GM21619 (cell line): Measurements from ENCODE around the gene LDLRAD3.
A peak's percentile ranks its signal among the peaks of the same experiment; 100 is the strongest.

Source experiments
- ATAC-seq: cut with Tn5 transposase; IDR thresholded peaks from one replicate; pipeline ENCODE4 v1.9.1; 2021; ENCODE audit not compliant: unreplicated experiment

The LDLRAD3 gene

DNA sequence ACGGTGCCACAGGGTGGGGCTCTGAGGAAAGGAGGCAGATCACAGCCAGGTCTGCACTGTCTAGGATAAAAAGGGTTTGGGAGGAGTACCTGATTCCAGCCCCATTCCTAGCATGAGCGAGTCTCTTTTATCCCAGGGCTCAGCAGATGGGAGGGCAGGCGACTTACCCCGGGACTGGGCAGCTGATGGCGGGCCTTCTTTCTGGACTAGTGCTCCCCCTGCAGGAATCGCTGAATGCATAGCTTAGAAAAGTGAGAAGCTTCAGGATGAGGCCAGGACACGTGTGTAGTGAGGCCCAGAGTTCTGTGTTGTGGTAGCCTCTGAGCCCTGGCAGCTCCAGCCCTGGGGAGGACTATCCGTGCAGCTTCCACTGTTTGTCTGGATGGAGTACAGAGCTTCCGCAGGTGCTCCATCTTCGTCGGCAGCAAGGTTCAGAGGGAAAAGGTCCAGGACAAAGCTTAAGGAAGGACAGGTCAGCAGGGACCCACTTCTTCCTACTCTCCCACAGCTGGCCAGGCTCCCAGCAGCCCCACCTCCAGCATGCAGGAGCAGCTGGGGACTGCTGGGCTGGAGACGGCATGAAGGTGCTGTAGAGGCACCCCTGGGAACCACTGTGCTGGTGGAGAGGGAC is 315.0 kb downstream of the LDLRAD3 start:
- no peak for ATAC-seq

GRCh38 chr11:36261094-36261493 is 317.2 kb downstream of the LDLRAD3 start:
- ATAC-seq, result no peak

DNA sequence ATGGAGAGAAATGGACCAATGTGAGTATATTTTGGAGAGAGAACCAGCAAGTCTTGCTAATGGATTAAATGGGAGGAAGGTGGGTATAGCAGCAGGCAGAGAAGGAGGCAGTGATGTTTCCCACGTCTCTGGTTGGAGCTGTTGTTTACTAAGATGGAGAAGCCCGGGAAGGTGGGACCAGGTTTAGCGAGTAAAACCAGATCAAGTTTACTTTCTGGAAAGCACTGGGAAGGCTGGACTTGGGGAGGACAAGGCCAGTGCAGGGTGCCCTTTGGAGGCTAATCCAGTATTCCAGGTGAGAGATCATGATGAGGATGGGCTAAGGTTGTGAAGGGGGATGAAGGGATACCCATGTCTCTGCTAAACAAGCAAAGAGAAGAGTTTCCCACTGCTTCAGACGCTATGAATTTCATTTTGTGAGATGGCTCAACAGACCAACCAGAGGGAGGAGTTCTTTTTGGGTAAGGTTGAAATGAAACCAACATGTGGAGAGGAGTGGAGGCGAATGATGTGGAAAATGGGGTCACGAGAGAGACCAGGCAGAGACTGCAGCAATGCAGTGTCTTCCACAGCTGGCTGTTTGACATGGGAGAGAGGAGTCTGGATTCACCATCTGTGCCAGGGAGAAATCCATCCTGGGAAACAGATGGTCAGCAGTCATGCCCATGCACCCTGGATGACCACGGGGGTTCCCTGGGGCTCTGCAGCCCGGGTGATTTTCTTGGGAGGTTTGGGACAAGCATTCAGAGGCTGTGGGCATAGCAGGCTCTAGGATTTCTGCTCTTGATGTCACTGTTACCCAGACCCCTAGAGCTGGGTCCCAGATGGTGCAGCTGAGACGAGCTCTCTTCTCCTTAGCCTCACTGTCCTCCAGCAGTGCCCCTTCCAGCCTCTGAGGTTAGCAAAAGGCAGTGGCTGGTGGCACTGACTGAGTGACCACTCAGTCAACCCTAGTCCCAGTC is 320.4 kb downstream of the LDLRAD3 start:
- no peak for ATAC-seq

- ATAC-seq, result no peak
Observed at GRCh38 chr11:36264973-36265344, 321.1 kb downstream of the LDLRAD3 start.

DNA sequence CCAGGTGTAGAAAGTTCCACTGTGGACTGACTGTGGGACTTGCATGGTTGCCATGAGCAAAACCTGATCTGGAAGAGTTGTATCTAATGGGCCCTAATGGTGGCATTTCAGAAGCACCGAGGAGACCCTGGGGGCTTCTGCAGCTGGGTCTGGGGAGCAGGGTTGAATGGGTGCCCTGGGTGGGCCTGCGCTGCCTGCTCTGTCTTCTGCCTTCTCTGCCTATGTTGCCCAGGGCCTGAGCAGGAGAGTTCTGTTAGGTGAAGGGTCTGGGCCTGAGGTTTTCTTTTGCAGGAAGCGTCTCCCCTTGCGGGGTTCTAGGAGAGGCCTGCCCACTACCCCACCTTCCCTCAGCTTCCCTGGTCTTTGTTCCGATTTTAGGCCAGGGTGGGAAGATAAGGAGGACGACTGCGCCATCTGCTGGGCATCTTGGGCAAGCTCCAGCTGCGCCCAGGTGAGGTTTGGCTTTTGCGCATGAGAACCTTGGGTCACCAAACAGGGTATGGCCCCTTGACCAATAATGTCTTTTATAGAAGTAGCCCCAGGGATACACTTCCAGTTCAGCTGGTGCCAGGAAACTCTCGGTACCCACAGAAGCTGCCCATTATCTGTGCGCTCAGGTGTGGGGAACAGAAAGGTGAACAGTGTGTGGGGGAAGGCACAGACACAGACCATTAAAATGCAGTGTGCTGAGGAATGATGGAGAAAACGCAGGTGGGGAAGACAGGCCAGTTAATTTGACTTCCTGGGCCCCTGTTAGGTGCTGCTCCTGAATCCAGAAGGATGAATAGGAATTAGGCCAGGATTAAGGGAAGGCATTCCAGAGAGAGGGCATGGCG is 322.1 kb downstream of the LDLRAD3 start:
- ATAC-seq, result peak; percentile 70

DNA sequence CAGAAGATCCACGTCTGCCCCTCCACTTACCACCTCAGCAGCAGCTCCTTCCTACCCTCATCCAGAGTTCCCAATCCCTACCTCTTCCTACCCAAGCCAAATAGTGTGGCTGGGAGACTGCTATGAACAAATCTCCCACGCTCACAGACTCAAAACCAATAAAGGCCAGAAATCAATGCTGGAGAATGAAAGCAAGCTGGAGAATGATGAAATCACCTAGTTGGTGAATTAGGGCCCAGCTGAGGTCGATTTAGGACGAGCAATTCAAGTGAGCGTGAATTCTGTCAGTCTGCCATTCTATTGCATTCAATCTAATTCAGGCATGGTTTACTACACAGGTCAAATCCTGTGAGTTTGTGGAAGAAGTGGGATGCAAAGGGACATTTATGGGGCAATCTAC is 322.9 kb downstream of the LDLRAD3 start:
- ATAC-seq, result no peak

GRCh38 chr11:36268337-36268985 is 324.6 kb downstream of the LDLRAD3 start:
- ATAC-seq, result no peak

DNA sequence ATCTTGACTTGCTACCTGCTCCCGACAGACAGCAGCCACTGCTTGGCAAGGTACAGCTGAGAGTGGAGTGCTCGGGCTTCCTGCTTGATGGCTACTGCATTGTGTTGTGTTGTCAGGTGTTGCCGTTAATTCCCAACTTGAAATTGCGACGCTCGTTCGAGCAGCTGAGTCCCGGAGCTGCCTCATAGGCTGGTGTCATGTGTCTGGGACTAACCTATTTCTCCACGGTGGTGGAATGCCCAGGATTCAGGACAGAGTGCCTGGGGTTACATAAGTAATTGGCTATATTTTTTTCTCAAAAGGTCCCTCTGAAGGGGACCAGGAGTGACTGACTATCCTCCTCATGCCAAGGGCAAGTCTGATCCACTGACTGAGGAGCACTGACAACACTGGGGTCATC is 326.8 kb downstream of the LDLRAD3 start:
- ATAC-seq, result no peak

GRCh38 chr11:36271794-36272407 is 328.0 kb downstream of the LDLRAD3 start:
- no peak for ATAC-seq

GRCh38 chr11:36273110-36273509 is 329.2 kb downstream of the LDLRAD3 start:
- no peak for ATAC-seq

DNA sequence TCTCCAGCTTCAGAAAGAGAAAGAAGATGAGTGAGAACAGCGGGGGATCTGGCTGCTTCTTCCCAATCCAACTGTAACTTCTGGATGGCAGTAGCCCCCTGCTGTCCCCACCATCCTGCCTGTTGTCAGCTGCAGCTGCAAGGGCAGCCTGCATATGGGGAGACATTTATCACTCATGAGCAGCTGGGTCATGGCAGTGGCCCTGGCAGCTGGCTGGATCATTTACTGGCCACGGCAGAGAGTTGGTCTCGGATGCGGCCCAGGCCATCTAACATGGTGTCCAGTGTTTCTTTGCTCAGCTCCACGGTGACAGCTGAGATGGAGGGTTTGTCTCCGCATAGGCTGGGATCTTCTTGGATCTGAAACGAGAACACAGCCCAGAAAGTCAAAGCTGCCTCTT is 330.6 kb downstream of the LDLRAD3 start:
- ATAC-seq, result no peak

DNA sequence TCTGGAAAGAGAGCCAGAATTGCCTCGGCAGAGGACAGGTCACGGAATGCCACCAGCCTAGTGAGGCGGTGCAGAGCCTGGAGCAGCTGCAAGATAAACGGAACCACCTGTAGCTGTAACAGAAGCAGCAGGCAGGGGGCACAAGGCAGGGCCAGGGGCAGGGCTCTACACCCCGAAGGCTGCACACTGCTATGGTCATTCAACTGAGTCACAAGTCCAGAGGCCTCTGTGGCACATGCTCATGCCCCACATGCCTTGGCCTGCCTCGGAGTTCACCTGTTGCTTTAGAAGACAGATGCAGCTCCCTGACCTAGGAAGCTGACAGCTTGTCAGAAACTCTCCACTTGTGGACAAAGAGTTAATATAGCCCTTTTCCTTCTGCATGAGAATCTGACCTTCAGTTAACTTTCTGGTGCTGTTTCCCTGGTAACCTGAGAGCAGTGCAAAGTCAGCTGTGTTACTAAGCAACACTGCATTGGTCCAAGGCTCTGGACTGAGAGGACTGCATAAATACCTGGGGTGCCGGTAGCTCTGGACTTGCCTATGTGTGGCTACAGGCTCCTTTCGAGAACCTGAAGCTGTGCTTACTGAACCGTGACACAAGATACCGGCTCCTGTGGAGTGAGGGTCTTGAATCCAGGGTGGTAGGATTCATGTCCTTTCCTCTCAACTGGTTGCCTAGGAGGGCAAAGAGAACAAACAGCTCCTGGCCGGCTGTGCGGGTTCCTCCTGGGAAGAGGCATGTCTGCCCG is 334.8 kb downstream of the LDLRAD3 start:
- ATAC-seq, result no peak

DNA sequence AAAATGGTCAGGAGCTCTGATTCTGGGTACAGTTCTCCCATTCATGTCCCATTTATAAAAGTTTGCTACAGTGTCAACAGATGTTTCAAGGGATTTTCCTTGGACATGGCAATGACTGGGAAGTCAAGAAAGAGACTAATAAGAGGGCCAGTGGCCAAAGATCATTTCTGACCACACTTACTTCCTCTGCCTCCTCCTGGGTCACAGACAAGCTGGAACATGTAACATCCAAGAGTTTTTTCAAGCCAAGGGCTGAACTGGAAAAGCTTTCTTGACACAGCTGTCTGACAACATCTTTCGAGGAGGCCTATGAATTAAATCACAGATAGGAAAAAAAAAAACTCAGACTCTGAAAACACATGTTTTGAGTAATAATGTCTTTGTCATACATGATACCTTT is 336.7 kb downstream of the LDLRAD3 start:
- no peak for ATAC-seq
